Right lobe of liver (tissue), 4 donors: ENCODE results near the gene AMBRA1.

Experiments
- CTCF ChIP-seq, 4 donors: fragments of 200-600 bp in 3 of 4; fragments of 450-650 bp in 1 of 4; IDR thresholded peaks; one replicate each; pipeline versions ENCODE4 v1.5.1 to v1.8.0; 2016 to 2022; ENCODE audit warnings: antibody characterized with exemption in 4 of 4, mild to moderate bottlenecking in 2 of 4
- POLR2A ChIP-seq: fragments of 450-650 bp; IDR thresholded peaks from one replicate; pipeline ENCODE4 v1.6.1; 2017; ENCODE audit warnings: antibody characterized with exemption, mild to moderate bottlenecking
- donor health status: DM: no; HTN: no; CAD: no.
- donor health status: DM: no; HTN: no; CAD: no.
- donor health status: DM: no; HTN: yes; CAD: no.

DNA sequence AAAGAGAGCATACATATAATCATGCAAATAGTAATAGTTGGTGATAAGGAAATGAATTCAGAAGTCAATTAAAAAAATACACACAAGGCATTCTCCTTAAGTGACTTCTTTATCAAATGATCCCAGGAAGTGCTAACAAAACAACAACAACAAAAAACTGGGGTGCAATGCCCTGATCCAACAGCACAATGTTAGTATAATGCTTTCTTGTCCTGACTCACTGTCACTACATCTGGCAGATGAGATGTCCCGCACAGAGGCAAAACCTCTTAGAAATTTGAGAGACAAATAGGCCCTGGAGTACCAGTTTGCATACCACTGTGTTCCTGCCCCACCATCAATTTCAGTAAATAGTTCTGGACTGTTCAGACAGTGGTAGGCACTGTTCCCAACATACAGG, 11.0 kb upstream of the AMBRA1 start:
- TF ChIP-seq POLR2A: no peak
- no peak for TF ChIP-seq CTCF (IDR thresholded peaks at IDR 0.05)
